IPS-15b (cell line): ENCODE measurements around the gene RIIAD1.

Source experiments
- H3K27me3 ChIP-seq: one replicate; pipeline ENCODE4 v1.6.1; 2013; ENCODE audit warnings: low read length; ENCODE audit not compliant: control insufficient read depth, insufficient read depth
- H3K36me3 ChIP-seq: one replicate; pipeline ENCODE4 v1.6.1; 2013; ENCODE audit warnings: low read length; ENCODE audit not compliant: control insufficient read depth, insufficient read depth
- H3K4me1 ChIP-seq: one replicate; pipeline ENCODE4 v1.6.1; 2013; ENCODE audit warnings: mild to moderate bottlenecking, low read length; ENCODE audit not compliant: control insufficient read depth, insufficient read depth
- H3K4me3 ChIP-seq: one replicate; pipeline ENCODE4 v1.5.1; 2013; ENCODE audit warnings: low read depth, low read length
- H3K9ac ChIP-seq: one replicate; pipeline ENCODE4 v1.6.1; 2013; ENCODE audit warnings: low read depth, mild to moderate bottlenecking, low read length
- H3K9me3 ChIP-seq: one replicate; pipeline ENCODE4 v1.6.1; 2013; ENCODE audit warnings: mild to moderate bottlenecking, low read length; ENCODE audit not compliant: control insufficient read depth, insufficient read depth

Gene RIIAD1

GRCh38 chr1:151702936-151703335, 18.4 kb upstream of the RIIAD1 start:
- Histone ChIP-seq H3K4me1 (no peaks in the 10 kb centered on the region), H3K4me3 (no peak overlapping the region), H3K9me3 (no peaks in the 10 kb centered on the region), H3K27me3 (no peaks in the 10 kb centered on the region), H3K36me3 (peaks cover 9% of the 10 kb centered on the region), H3K9ac (peak overlapping the region; percentile 24)

GRCh38 chr1:151703813-151704212, 17.5 kb upstream of the RIIAD1 start:
- no peak overlapping the region for H3K9ac ChIP-seq
- peaks cover 6% of the 10 kb centered on the region for H3K36me3 ChIP-seq
- H3K4me3 ChIP-seq, result no peak overlapping the region
- H3K27me3 ChIP-seq, result no peaks in the 10 kb centered on the region
- no peaks in the 10 kb centered on the region for H3K4me1 ChIP-seq
- no peaks in the 10 kb centered on the region for H3K9me3 ChIP-seq

GRCh38 chr1:151704246-151704645, 17.1 kb upstream of the RIIAD1 start:
- Histone ChIP-seq H3K27me3 (no peaks in the 10 kb centered on the region), H3K9ac (no peak overlapping the region)

GRCh38 chr1:151705146-151705545, 16.2 kb upstream of the RIIAD1 start:
- Histone ChIP-seq H3K36me3 (peaks cover 6% of the 10 kb centered on the region), H3K9ac (no peak overlapping the region), H3K9me3 (no peaks in the 10 kb centered on the region), H3K27me3 (no peaks in the 10 kb centered on the region), H3K4me1 (no peaks in the 10 kb centered on the region), H3K4me3 (no peak overlapping the region)

More at GRCh38 chr1:151704246-151704645, 17.1 kb upstream of the RIIAD1 start:
- H3K4me3 ChIP-seq, result no peak overlapping the region
- no peaks in the 10 kb centered on the region for H3K9me3 ChIP-seq
- peaks cover 6% of the 10 kb centered on the region for H3K36me3 ChIP-seq
- no peaks in the 10 kb centered on the region for H3K4me1 ChIP-seq

- H3K9me3 ChIP-seq, result no peaks in the 10 kb centered on the region
- H3K4me1 ChIP-seq, result no peaks in the 10 kb centered on the region
- no peak overlapping the region for H3K9ac ChIP-seq
- H3K27me3 ChIP-seq, result no peaks in the 10 kb centered on the region
- H3K4me3 ChIP-seq, result no peak overlapping the region
- peaks cover 4% of the 10 kb centered on the region for H3K36me3 ChIP-seq
Measured at GRCh38 chr1:151705753-151706463, 15.4 kb upstream of the RIIAD1 start.

- H3K9me3 ChIP-seq, result no peaks in the 10 kb centered on the region
- H3K4me3 ChIP-seq, result no peak overlapping the region
- H3K27me3 ChIP-seq, result no peaks in the 10 kb centered on the region
- no peaks in the 10 kb centered on the region for H3K4me1 ChIP-seq
- no peaks in the 10 kb centered on the region for H3K36me3 ChIP-seq
- no peak overlapping the region for H3K9ac ChIP-seq
Measured at GRCh38 chr1:151706464-151707415, 14.6 kb upstream of the RIIAD1 start.

GRCh38 chr1:151707541-151708065, 13.7 kb upstream of the RIIAD1 start:
- H3K36me3 ChIP-seq, result no peaks in the 10 kb centered on the region
- no peaks in the 10 kb centered on the region for H3K27me3 ChIP-seq
- H3K9ac ChIP-seq, result no peak overlapping the region
- H3K4me3 ChIP-seq, result no peak overlapping the region
- H3K9me3 ChIP-seq, result no peaks in the 10 kb centered on the region
- no peaks in the 10 kb centered on the region for H3K4me1 ChIP-seq

- H3K9ac ChIP-seq, result no peak overlapping the region
- H3K36me3 ChIP-seq, result no peaks in the 10 kb centered on the region
- H3K4me1 ChIP-seq, result no peaks in the 10 kb centered on the region
- no peaks in the 10 kb centered on the region for H3K9me3 ChIP-seq
- no peaks in the 10 kb centered on the region for H3K27me3 ChIP-seq
- H3K4me3 ChIP-seq, result no peak overlapping the region
Measured at GRCh38 chr1:151708891-151709290, 12.4 kb upstream of the RIIAD1 start.

GRCh38 chr1:151710187-151710840, 11.0 kb upstream of the RIIAD1 start:
- H3K9ac ChIP-seq, result no peak overlapping the region
- no peak overlapping the region for H3K4me3 ChIP-seq
- no peaks in the 10 kb centered on the region for H3K4me1 ChIP-seq
- no peaks in the 10 kb centered on the region for H3K36me3 ChIP-seq
- no peaks in the 10 kb centered on the region for H3K9me3 ChIP-seq
- H3K27me3 ChIP-seq, result no peaks in the 10 kb centered on the region

GRCh38 chr1:151711044-151711800, 10.1 kb upstream of the RIIAD1 start:
- Histone ChIP-seq H3K4me1 (no peaks in the 10 kb centered on the region), H3K4me3 (no peak overlapping the region), H3K9ac (no peak overlapping the region), H3K9me3 (no peaks in the 10 kb centered on the region), H3K27me3 (no peaks in the 10 kb centered on the region), H3K36me3 (no peaks in the 10 kb centered on the region)

- Histone ChIP-seq H3K36me3 (no peaks in the 10 kb centered on the region), H3K9me3 (no peaks in the 10 kb centered on the region), H3K4me3 (no peak overlapping the region), H3K4me1 (no peaks in the 10 kb centered on the region), H3K9ac (no peak overlapping the region), H3K27me3 (no peaks in the 10 kb centered on the region)
Measured at GRCh38 chr1:151711951-151712350, 9.4 kb upstream of the RIIAD1 start.
